GM18909 (cell line): Measurements from ENCODE around the gene TRIM9.
"Not testable (repeated sequence)": the region's sequence is repeated elsewhere in the genome, so short reads cannot be mapped to it uniquely, and the experiment has no call there.

Experiments
- ATAC-seq: cut with Tn5 transposase; IDR thresholded peaks from one replicate; pipeline ENCODE4 v1.9.1; 2021; ENCODE audit warnings: mild to moderate bottlenecking; ENCODE audit not compliant: unreplicated experiment, poor library complexity

Gene TRIM9

GRCh38 chr14:51008446-51008845 is 86.5 kb downstream of the TRIM9 start:
- ATAC-seq, result no peak

- no peak for ATAC-seq
Observed at GRCh38 chr14:51006781-51007211, 88.1 kb downstream of the TRIM9 start.

GRCh38 chr14:51006324-51006723 is 88.6 kb downstream of the TRIM9 start:
- no peak for ATAC-seq

- no peak for ATAC-seq
Observed at GRCh38 chr14:51004801-51005526, 89.9 kb downstream of the TRIM9 start.

GRCh38 chr14:51004352-51004800 is 90.5 kb downstream of the TRIM9 start:
- no peak for ATAC-seq

- ATAC-seq, result no peak
Observed at GRCh38 chr14:51002406-51002999, 92.4 kb downstream of the TRIM9 start.

GRCh38 chr14:51000566-51000965 is 94.3 kb downstream of the TRIM9 start:
- no peak for ATAC-seq

- ATAC-seq, result no peak
Observed at GRCh38 chr14:50999726-51000125, 95.2 kb downstream of the TRIM9 start.

GRCh38 chr14:50998612-50999011 is 96.3 kb downstream of the TRIM9 start:
- ATAC-seq, result no peak

- no peak for ATAC-seq
Observed at GRCh38 chr14:50997712-50998111, 97.2 kb downstream of the TRIM9 start.

GRCh38 chr14:50994158-50994557 is 100.7 kb downstream of the TRIM9 start:
- ATAC-seq, result not testable (repeated sequence)

GRCh38 chr14:50985859-50986331 is 109.0 kb downstream of the TRIM9 start:
- no peak for ATAC-seq

GRCh38 chr14:50985124-50985858 is 109.6 kb downstream of the TRIM9 start:
- ATAC-seq, result no peak

- no peak for ATAC-seq
Observed at GRCh38 chr14:50984036-50984710, 110.7 kb downstream of the TRIM9 start.

- no peak for ATAC-seq
Observed at GRCh38 chr14:50979941-50980850, 114.7 kb downstream of the TRIM9 start.

- ATAC-seq, result peak; percentile 80
Observed at GRCh38 chr14:50978888-50979287, 116.0 kb downstream of the TRIM9 start.

- peak; percentile 22 for ATAC-seq
Observed at GRCh38 chr14:50978529-50978871, 116.4 kb downstream of the TRIM9 start.

GRCh38 chr14:50977863-50978528 is 116.9 kb downstream of the TRIM9 start:
- ATAC-seq, result peak; percentile 73

- no peak for ATAC-seq
Observed at GRCh38 chr14:50974118-50974517, 120.8 kb downstream of the TRIM9 start.
